KMS-11 (cell line): Measurements from ENCODE around the gene S100G.
"Not testable (repeated sequence)": the region's sequence is repeated elsewhere in the genome, so short reads cannot be mapped to it uniquely, and the experiment has no call there.

ENCODE experiments used
- H2AFZ ChIP-seq: fragments of 200-600 bp; sonication (generic); 2 replicates; pipeline ENCODE4 v1.6.1; 2016; ENCODE audit warnings: antibody characterized with exemption, mixed run types, low read depth
- H3K27ac ChIP-seq: fragments of 200-600 bp; sonication (generic); 2 replicates; pipeline ENCODE4 v1.6.1; 2016; ENCODE audit warnings: mild to moderate bottlenecking, mixed run types
- H3K27me3 ChIP-seq: fragments of 200-600 bp; sonication (generic); 2 replicates; pipeline ENCODE4 v1.6.1; 2017; ENCODE audit warnings: mild to moderate bottlenecking, low read depth, mixed run types, moderate library complexity; ENCODE audit not compliant: insufficient read depth
- H3K36me3 ChIP-seq: fragments of 200-600 bp; sonication (generic); 2 replicates; pipeline ENCODE4 v1.6.1; 2017; ENCODE audit warnings: mild to moderate bottlenecking, mixed run types; ENCODE audit not compliant: insufficient read depth
- H3K4me1 ChIP-seq: fragments of 200-600 bp; sonication (generic); 2 replicates; pipeline ENCODE4 v1.6.1; 2016; ENCODE audit warnings: mild to moderate bottlenecking, low read depth, mixed run types; ENCODE audit not compliant: poor library complexity, severe bottlenecking
- H3K4me2 ChIP-seq: fragments of 200-600 bp; sonication (generic); 2 replicates; pipeline ENCODE4 v1.7.0; 2016; ENCODE audit warnings: mild to moderate bottlenecking, mixed run types
- H3K4me3 ChIP-seq: fragments of 200-600 bp; sonication (generic); IDR thresholded peaks from 2 replicates; pipeline ENCODE4 v1.6.1; 2017; ENCODE audit warnings: low read depth, low read length, mixed read lengths; ENCODE audit not compliant: insufficient read depth
- H3K79me2 ChIP-seq: fragments of 200-600 bp; sonication (generic); 2 replicates; pipeline ENCODE4 v1.6.1; 2016; ENCODE audit warnings: low read depth, mixed run types; ENCODE audit not compliant: insufficient read depth
- H3K9ac ChIP-seq: fragments of 200-600 bp; sonication (generic); 2 replicates; pipeline ENCODE4 v1.6.1; 2016; ENCODE audit warnings: mild to moderate bottlenecking, mixed run types
- H4K20me1 ChIP-seq: fragments of 200-600 bp; sonication (generic); 2 replicates; pipeline ENCODE4 v1.6.1; 2016; ENCODE audit warnings: mild to moderate bottlenecking, mixed run types; ENCODE audit not compliant: insufficient read depth
- TF ChIP-seq, protein P1 (sequence below): fragments of 200-600 bp; sonication (generic); conservative IDR thresholded peaks from 2 replicates; pipeline ENCODE4 v1.6.1; 2017; ENCODE audit warnings: low read depth, mild to moderate bottlenecking, antibody characterized with exemption, low read length, moderate library complexity, mixed read lengths

S100G gene, protein sequence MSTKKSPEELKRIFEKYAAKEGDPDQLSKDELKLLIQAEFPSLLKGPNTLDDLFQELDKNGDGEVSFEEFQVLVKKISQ

DNA sequence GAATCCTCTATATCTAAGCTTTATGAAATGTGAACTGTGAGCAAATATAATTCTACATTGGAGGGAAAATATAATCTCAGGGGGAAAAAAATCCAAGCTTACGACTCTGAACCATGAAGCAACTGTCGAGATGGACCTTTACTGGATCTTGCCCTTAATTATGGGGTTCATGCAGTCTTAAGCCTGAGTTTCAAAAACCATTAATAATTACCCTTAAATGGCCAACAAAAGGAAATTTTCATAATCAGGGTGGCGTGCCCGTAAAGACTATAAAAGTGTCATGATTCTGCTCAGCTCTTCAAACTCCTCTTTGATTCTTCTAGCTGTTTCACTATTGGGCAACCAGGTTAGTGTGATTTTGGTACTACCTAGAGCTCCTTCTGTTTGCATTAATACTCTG, at the start of gene S100G:
Gene S100G, plus strand, starts transcription at position 301 of the 400 bp plus-strand sequence. CDS start 849 bp downstream, outside the sequence.
- H4K20me1 ChIP-seq, result no peaks in the 10 kb centered on the region
- no peak within 1 kb of the TSS for H2AFZ ChIP-seq
- H3K79me2 ChIP-seq, result no peaks in the 10 kb centered on the region
- no peaks in the 10 kb centered on the region for H3K4me1 ChIP-seq
- no peak within 1 kb of the TSS for H3K4me2 ChIP-seq
- no peaks in the 10 kb centered on the region for H3K27me3 ChIP-seq
- no peak within 1 kb of the TSS for H3K9ac ChIP-seq
- H3K36me3 ChIP-seq, result no peaks in the 10 kb centered on the region
- TF ChIP-seq, protein P1, sequence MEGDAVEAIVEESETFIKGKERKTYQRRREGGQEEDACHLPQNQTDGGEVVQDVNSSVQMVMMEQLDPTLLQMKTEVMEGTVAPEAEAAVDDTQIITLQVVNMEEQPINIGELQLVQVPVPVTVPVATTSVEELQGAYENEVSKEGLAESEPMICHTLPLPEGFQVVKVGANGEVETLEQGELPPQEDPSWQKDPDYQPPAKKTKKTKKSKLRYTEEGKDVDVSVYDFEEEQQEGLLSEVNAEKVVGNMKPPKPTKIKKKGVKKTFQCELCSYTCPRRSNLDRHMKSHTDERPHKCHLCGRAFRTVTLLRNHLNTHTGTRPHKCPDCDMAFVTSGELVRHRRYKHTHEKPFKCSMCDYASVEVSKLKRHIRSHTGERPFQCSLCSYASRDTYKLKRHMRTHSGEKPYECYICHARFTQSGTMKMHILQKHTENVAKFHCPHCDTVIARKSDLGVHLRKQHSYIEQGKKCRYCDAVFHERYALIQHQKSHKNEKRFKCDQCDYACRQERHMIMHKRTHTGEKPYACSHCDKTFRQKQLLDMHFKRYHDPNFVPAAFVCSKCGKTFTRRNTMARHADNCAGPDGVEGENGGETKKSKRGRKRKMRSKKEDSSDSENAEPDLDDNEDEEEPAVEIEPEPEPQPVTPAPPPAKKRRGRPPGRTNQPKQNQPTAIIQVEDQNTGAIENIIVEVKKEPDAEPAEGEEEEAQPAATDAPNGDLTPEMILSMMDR, result no peak
- no peak within 1 kb of the TSS for H3K27ac ChIP-seq
- H3K4me3 ChIP-seq, result no peak within 1 kb of the TSS

DNA sequence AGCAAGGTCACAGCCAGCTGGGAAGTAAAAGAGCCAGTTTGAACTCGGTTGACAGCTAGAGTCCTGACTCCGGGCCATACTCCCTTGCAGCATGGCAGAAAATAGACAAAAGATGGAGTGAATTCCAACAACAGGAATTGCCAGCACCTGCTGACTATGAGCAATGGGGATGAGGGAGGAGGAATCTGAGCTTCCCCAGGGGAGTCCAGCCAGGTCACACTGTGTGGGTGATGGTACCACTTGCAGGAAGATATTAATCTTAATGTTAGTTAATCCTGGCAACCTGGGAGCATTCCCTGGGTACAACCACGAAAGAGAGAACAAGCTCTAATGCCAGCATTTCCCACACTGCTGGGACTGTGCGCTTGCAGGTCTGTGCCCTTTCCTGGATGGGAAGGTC, 48.1 kb upstream of the S100G start:
- Histone ChIP-seq H3K4me2 (no peak overlapping the region), H3K27me3 (no peaks in the 10 kb centered on the region), H3K36me3 (no peaks in the 10 kb centered on the region)

DNA sequence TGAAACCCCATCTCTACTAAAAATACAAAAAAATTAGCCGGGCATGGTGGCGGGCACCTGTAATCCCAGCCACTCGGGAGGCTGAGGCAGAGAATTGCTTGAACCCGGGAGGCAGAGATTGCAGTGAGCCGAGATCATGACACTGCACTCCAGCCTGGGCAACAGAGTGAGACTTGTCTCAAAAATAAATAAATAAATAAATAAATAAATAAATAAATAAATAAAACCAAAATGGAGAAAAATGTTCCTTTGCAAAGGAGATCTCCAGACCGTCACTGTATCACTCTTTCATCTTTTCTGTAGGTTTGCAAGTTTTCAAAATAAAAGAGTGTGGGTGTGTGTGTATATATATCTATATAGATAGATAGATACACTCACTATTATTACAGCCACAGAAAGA, 46.7 kb upstream of the S100G start:
- H3K27ac ChIP-seq, H3K27me3 ChIP-seq, H3K4me2 ChIP-seq, H4K20me1 ChIP-seq, H3K36me3 ChIP-seq, H3K4me1 ChIP-seq, H2AFZ ChIP-seq, H3K79me2 ChIP-seq, H3K9ac ChIP-seq, H3K4me3 ChIP-seq: not testable (repeated sequence)

More for the DNA sequence above, 48.1 kb upstream of the S100G start:
- Histone ChIP-seq H3K79me2 (no peaks in the 10 kb centered on the region), H4K20me1 (no peaks in the 10 kb centered on the region), H3K9ac (no peak overlapping the region), H3K27ac (no peak overlapping the region), H2AFZ (no peak overlapping the region), H3K4me3 (no peak overlapping the region), H3K4me1 (no peaks in the 10 kb centered on the region)
- TF ChIP-seq, protein P1, result no peak

DNA sequence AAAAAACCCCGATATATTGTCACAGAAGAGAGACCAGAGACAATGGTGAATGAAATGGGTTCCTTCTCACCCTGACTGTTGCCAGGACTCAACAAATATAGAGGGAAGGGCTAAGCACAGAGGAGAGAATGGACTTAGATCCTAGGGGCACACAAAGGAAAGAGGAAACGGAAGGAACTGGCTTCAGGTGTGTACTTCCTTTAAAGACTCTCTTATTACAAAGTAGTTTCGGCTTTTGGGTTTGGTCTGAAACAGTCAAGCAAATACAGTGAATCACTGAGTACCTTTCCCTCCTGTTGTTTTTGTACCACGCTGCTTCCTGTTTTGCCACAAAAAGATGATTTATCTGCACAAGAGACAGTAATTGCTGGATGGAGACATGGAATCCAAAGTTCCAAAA, 46.1 kb upstream of the S100G start:
- Histone ChIP-seq H4K20me1 (no peaks in the 10 kb centered on the region), H3K4me1 (no peaks in the 10 kb centered on the region), H3K4me3 (no peak overlapping the region), H3K27me3 (no peaks in the 10 kb centered on the region), H3K4me2 (no peak overlapping the region), H3K27ac (no peak overlapping the region), H3K36me3 (no peaks in the 10 kb centered on the region), H3K9ac (no peak overlapping the region), H2AFZ (no peak overlapping the region), H3K79me2 (no peaks in the 10 kb centered on the region)
- TF ChIP-seq, protein P1, result no peak

DNA sequence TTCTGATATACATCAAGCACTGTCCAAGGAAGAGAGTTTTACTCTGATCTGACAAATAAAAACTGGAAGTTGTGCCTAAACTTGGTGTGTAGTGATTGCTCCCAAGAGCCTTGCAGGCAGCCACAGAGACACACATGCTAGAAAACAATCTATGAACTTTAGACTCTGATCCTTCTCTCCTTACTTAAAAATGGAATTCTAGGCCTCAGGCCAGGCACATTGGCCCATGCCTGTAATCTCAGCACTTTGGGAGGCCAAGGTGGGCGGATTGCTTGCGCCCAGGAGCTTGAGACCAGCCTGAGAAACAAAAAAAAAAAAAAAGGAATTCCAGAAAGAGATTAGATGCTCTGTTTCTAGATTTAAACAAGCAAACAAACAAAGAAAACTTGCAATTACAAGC, 45.6 kb upstream of the S100G start:
- Histone ChIP-seq H3K4me3 (no peak overlapping the region), H3K9ac (no peak overlapping the region), H3K36me3 (no peaks in the 10 kb centered on the region), H3K27me3 (no peaks in the 10 kb centered on the region), H3K79me2 (no peaks in the 10 kb centered on the region), H3K4me1 (no peaks in the 10 kb centered on the region), H4K20me1 (no peaks in the 10 kb centered on the region), H2AFZ (no peak overlapping the region), H3K4me2 (no peak overlapping the region), H3K27ac (no peak overlapping the region)
- TF ChIP-seq, protein P1, result no peak
